ENCODE data around the gene TBC1D30.

GRCh38 chr12:64801381-64801780 lies 23.1 kb upstream of the TBC1D30 start:
- TF ChIP-seq CTCF (IDR thresholded peaks at IDR 0.05) (no peak), POLR2A (IDR thresholded peaks at IDR 0.05) (no peak)
